Ishikawa (cell line): ENCODE measurements around the gene WDR1.

Source experiments
- CEBPB ChIP-seq: IDR thresholded peaks from 2 replicates; pipeline ENCODE4 v1.6.1; 2012
- EGR1 ChIP-seq: IDR thresholded peaks from 2 replicates; pipeline ENCODE4 v1.6.1; 2012
- EP300 ChIP-seq: IDR thresholded peaks from 2 replicates; pipeline ENCODE4 v1.6.1; 2012; ENCODE audit warnings: borderline replicate concordance
- TAF1 ChIP-seq: IDR thresholded peaks from 2 replicates; pipeline ENCODE4 v1.6.1; 2012; ENCODE audit warnings: low read depth, mild to moderate bottlenecking
- TCF12 ChIP-seq: IDR thresholded peaks from 2 replicates; pipeline ENCODE4 v1.6.1; 2012; ENCODE audit warnings: low read depth
- TEAD4 ChIP-seq: IDR thresholded peaks from 2 replicates; pipeline ENCODE4 v1.6.1; 2012
- USF1 ChIP-seq: IDR thresholded peaks from 2 replicates; pipeline ENCODE4 v1.6.1; 2012

- TF ChIP-seq USF1 (no peak), TCF12 (no peak), EGR1 (no peak), TAF1 (no peak), CEBPB (no peak), EP300 (no peak), TEAD4 (no peak)
Measured at GRCh38 chr4:10087152-10087791, 29.3 kb downstream of the WDR1 start.
